H1 (cell line): Measurements from ENCODE around the gene TCF7L1. TPM values are rescaled to one million over a fixed set of nuclear protein-coding genes. Genes with fewer than 3 reads are reported as not detected.
"Not testable (repeated sequence)": the region's sequence is repeated elsewhere in the genome, so short reads cannot be mapped to it uniquely, and the experiment has no call there.

Experiments used
- CTCF ChIA-PET: fragments of 300-600 bp; sonication (Branson Sonifier 250); formaldehyde crosslinking; loops from one replicate; lab custom pipeline; 2021; ENCODE audit not compliant: partially characterized antibody; lab: Charles Lee
- POLR2A ChIA-PET: fragments of 300-600 bp; sonication (Branson Sonifier 250); formaldehyde crosslinking; loops from one replicate; lab custom pipeline; 2021; ENCODE audit warnings: inconsistent platforms; ENCODE audit not compliant: partially characterized antibody; lab: Charles Lee
- DNase-seq, 2 experiments: peaks; one replicate each; pipeline versions ENCODE4 v3.0.0 to v3.0.0-alpha.2; 2010 to 2022; ENCODE audit warnings: low spot score in 2 of 2, low read depth in 1 of 2, mixed read lengths in 1 of 2
- FAIRE-seq: peaks from 2 replicates; lab custom pipeline; 2011; peaks lifted over from hg19 to GRCh38; lab: Jason Lieb, UNC
- H2AFZ ChIP-seq: 2 replicates; pipeline ENCODE4 v1.8.1; 2012; ENCODE audit warnings: low read length, inconsistent platforms
- H2AK5ac ChIP-seq: 2 replicates; pipeline ENCODE4 v1.6.1; 2013; ENCODE audit warnings: low read depth, low read length
- H2BK120ac ChIP-seq: replicated peaks from 2 replicates; pipeline ENCODE3; 2013; ENCODE audit warnings: low read depth, low read length, inconsistent platforms
- H2BK12ac ChIP-seq: 2 replicates; pipeline ENCODE4 v1.6.1; 2013; ENCODE audit warnings: low read depth, low read length
- H2BK15ac ChIP-seq: 2 replicates; pipeline ENCODE4 v1.6.1; 2013; ENCODE audit warnings: low read length
- H2BK20ac ChIP-seq: 2 replicates; pipeline ENCODE4 v1.6.1; 2013; ENCODE audit warnings: low read length
- H2BK5ac ChIP-seq: 2 replicates; pipeline ENCODE4 v1.6.1; 2013; ENCODE audit warnings: low read depth, low read length
- H3K14ac ChIP-seq: 2 replicates; pipeline ENCODE4 v1.6.1; 2013; ENCODE audit warnings: inconsistent platforms; ENCODE audit not compliant: insufficient read length
- H3K18ac ChIP-seq: 2 replicates; pipeline ENCODE4 v1.6.1; 2013; ENCODE audit warnings: low read length; ENCODE audit errors: extremely low read depth
- H3K23ac ChIP-seq: 2 replicates; pipeline ENCODE4 v1.6.1; 2013; ENCODE audit warnings: inconsistent platforms; ENCODE audit not compliant: insufficient read length
- H3K23me2 ChIP-seq: 2 replicates; pipeline ENCODE4 v1.6.1; 2013; ENCODE audit warnings: low read depth, low read length
- H3K27ac ChIP-seq: 2 replicates; pipeline ENCODE4 v1.6.1; 2011; ENCODE audit warnings: low read depth, low read length, inconsistent platforms
- H3K27me3 ChIP-seq, 4 experiments: replicated peaks in 1 of 4; 1 replicate in 1 of 4; 2 replicates in 3 of 4; pipeline versions ENCODE4 v1.6.1 to v1.8.1; 2011 to 2013; ENCODE audit warnings: low read length in 3 of 4, mild to moderate bottlenecking in 3 of 4, inconsistent platforms in 2 of 4, mixed read lengths in 2 of 4, moderate library complexity in 1 of 4; ENCODE audit not compliant: control insufficient read depth in 3 of 4, insufficient read depth in 3 of 4; ENCODE audit errors: extremely low read depth in 1 of 4
- H3K36me3 ChIP-seq, 4 experiments: 2 replicates each; pipeline versions ENCODE4 v1.6.1 to v1.8.1; 2011 to 2013; ENCODE audit warnings: mild to moderate bottlenecking in 4 of 4, low read length in 3 of 4, moderate library complexity in 2 of 4, control low read depth in 1 of 4, inconsistent platforms in 1 of 4; ENCODE audit not compliant: insufficient read depth in 4 of 4, control insufficient read depth in 2 of 4
- H3K4ac ChIP-seq: replicated peaks from 2 replicates; pipeline ENCODE3; 2013; ENCODE audit warnings: low read length, low read depth, mixed read lengths, inconsistent platforms; ENCODE audit not compliant: insufficient read length
- H3K4me1 ChIP-seq, 4 experiments: replicated peaks in 1 of 4; 1 replicate in 1 of 4; 2 replicates in 3 of 4; pipeline versions ENCODE4 v1.6.1 to v1.8.1; 2011 to 2013; ENCODE audit warnings: low read length in 3 of 4, inconsistent platforms in 2 of 4, mixed read lengths in 1 of 4; ENCODE audit not compliant: insufficient read depth in 4 of 4, control insufficient read depth in 3 of 4
- H3K4me2 ChIP-seq, 2 experiments: 2 replicates each; pipeline versions ENCODE4 v1.6.1 to v1.8.1; 2011 to 2013; ENCODE audit warnings: low read depth in 2 of 2, low read length in 2 of 2, control low read depth in 1 of 2, inconsistent platforms in 1 of 2, mild to moderate bottlenecking in 1 of 2; ENCODE audit not compliant: insufficient read depth in 1 of 2
- H3K4me3 ChIP-seq, 4 experiments: fragments of 200-600, 300-600 bp in 1 of 4; sonication (generic), shearing (Covaris generic), sonication (Bioruptor Twin) in 1 of 4; 2 replicates each; pipeline versions ENCODE4 v1.5.1 to v1.8.1; 2011 to 2016; ENCODE audit warnings: low read length in 4 of 4, low read depth in 3 of 4, control low read depth in 2 of 4, inconsistent platforms in 2 of 4, mild to moderate bottlenecking in 2 of 4, mixed read lengths in 1 of 4, moderate library complexity in 1 of 4; ENCODE audit not compliant: insufficient read depth in 2 of 4; ENCODE audit errors: extremely low read depth in 1 of 4
- H3K56ac ChIP-seq: replicated peaks from 2 replicates; pipeline ENCODE3; 2013; ENCODE audit warnings: low read depth, mild to moderate bottlenecking, mixed read lengths, low read length, inconsistent platforms; ENCODE audit not compliant: insufficient read length
- H3K79me1 ChIP-seq: 2 replicates; pipeline ENCODE4 v1.6.1; 2013; ENCODE audit warnings: low read depth, low read length, control low read depth
- H3K79me2 ChIP-seq, 2 experiments: 2 replicates each; pipeline versions ENCODE4 v1.6.1 to v1.8.1; 2012 to 2013; ENCODE audit warnings: low read length in 2 of 2, mild to moderate bottlenecking in 2 of 2, inconsistent platforms in 1 of 2; ENCODE audit not compliant: insufficient read depth in 2 of 2, control insufficient read depth in 1 of 2
- H3K9ac ChIP-seq, 4 experiments: replicated peaks in 1 of 4; 1 replicate in 1 of 4; 2 replicates in 3 of 4; pipeline versions ENCODE4 v1.6.1 to v1.8.1; 2011 to 2013; ENCODE audit warnings: low read depth in 3 of 4, low read length in 3 of 4, control low read depth in 2 of 4, mild to moderate bottlenecking in 2 of 4, moderate library complexity in 2 of 4, inconsistent platforms in 1 of 4; ENCODE audit errors: extremely low read depth in 1 of 4
- H3K9me3 ChIP-seq, 2 experiments: 2 replicates each; pipeline versions ENCODE4 v1.6.1 to v1.8.1; 2012 to 2013; ENCODE audit warnings: mild to moderate bottlenecking in 2 of 2, moderate library complexity in 2 of 2, control low read depth in 1 of 2, inconsistent platforms in 1 of 2, low read depth in 1 of 2, low read length in 1 of 2, mixed read lengths in 1 of 2; ENCODE audit not compliant: insufficient read depth in 2 of 2
- H4K20me1 ChIP-seq, 2 experiments: replicated peaks in 1 of 2; 2 replicates each; pipeline versions ENCODE3 to v1.8.1; 2011 to 2013; ENCODE audit warnings: inconsistent platforms in 2 of 2, low read length in 2 of 2, mild to moderate bottlenecking in 1 of 2; ENCODE audit not compliant: insufficient read depth in 2 of 2, control insufficient read depth in 1 of 2
- H4K5ac ChIP-seq: 2 replicates; pipeline ENCODE4 v1.6.1; 2013; ENCODE audit warnings: low read length, low read depth, mixed read lengths, inconsistent platforms; ENCODE audit not compliant: insufficient read length
- H4K8ac ChIP-seq: 2 replicates; pipeline ENCODE4 v1.8.0; 2013; ENCODE audit warnings: mild to moderate bottlenecking, moderate library complexity, low read length, inconsistent platforms; ENCODE audit not compliant: insufficient read depth; ENCODE audit errors: extremely low read depth
- H4K91ac ChIP-seq: replicated peaks from 2 replicates; pipeline ENCODE3; 2013; ENCODE audit warnings: low read length, mixed read lengths, inconsistent platforms; ENCODE audit not compliant: insufficient read length
- BRCA1 ChIP-seq: IDR thresholded peaks from 2 replicates; pipeline ENCODE4 v1.6.1; 2012; ENCODE audit warnings: low read depth, low read length, improper control_type of control experiment
- JUND ChIP-seq: IDR thresholded peaks from 2 replicates; pipeline ENCODE4 v1.6.1; 2011; ENCODE audit warnings: mild to moderate bottlenecking, improper control_type of control experiment, low read length
- KDM4A ChIP-seq: IDR thresholded peaks from one replicate; pipeline ENCODE4 v1.7.1; 2012; ENCODE audit warnings: low read depth, mild to moderate bottlenecking, moderate library complexity, low read length, inconsistent platforms; ENCODE audit not compliant: severe bottlenecking
- POU5F1 ChIP-seq: IDR thresholded peaks from 2 replicates; pipeline ENCODE4 v1.6.1; 2011; ENCODE audit warnings: low read depth, mild to moderate bottlenecking, low read length, moderate library complexity
- RFX5 ChIP-seq: IDR thresholded peaks from 2 replicates; pipeline ENCODE4 v1.6.1; 2011; ENCODE audit warnings: low read depth, low read length, improper control_type of control experiment, borderline replicate concordance
- TAF1 ChIP-seq: IDR thresholded peaks from 2 replicates; pipeline ENCODE4 v1.6.1; 2011; ENCODE audit warnings: mild to moderate bottlenecking, low read depth, low read length
- WGBS, 2 experiments: shearing (Covaris generic) in 1 of 2; methylation state at CpG; one replicate each; pipeline versions ENCODE4 v1.1.6 to v1.1.7; 2013 to 2015; ENCODE audit warnings: low lambda C conversion rate in 2 of 2, mixed read lengths in 2 of 2, inconsistent platforms in 1 of 2, low coverage in 1 of 2, missing lambda C conversion rate in 1 of 2; ENCODE audit not compliant: insufficient replicate concordance in 2 of 2, insufficient coverage in 1 of 2, insufficient read length in 1 of 2; ENCODE audit errors: extremely low coverage in 1 of 2, missing lambda C conversion rate in 1 of 2; 5-methylcytosine and 5-hydroxymethylcytosine counted together
- polyA plus RNA-seq, 7 experiments: library from polyadenylated mRNA; depleted of rRNA in 3 of 7; stranded (reverse) in 5 of 7; unstranded in 2 of 7; fragments of >200 nt in 5 of 7; fragments of 200-250 nt in 2 of 7; gene quantifications; 1 replicate in 5 of 7; 2 replicates in 1 of 7; 4 replicates in 1 of 7; pipeline versions ENCODE4 v1.2.1 to v1.2.3, GENCODE V29; 2011 to 2013; ENCODE audit warnings: missing spikeins in 2 of 7, mixed read lengths in 2 of 7
- total RNA-seq: library from RNA; stranded (reverse); fragmentation: NEBNext Ultra II Directional; extraction: Animal tissue kit (Norgen Biotek cat#: 25700); gene quantifications from 2 replicates; pipeline ENCODE4 v1.2.1, GENCODE V29; 2021

The TCF7L1 gene
- total and polyA plus RNA-seq, 2 of the 8 experiments (the other 6 are each of a cell fraction or from before 2014, with no cell fraction given), result 27.5 to 108 TPM

DNA sequence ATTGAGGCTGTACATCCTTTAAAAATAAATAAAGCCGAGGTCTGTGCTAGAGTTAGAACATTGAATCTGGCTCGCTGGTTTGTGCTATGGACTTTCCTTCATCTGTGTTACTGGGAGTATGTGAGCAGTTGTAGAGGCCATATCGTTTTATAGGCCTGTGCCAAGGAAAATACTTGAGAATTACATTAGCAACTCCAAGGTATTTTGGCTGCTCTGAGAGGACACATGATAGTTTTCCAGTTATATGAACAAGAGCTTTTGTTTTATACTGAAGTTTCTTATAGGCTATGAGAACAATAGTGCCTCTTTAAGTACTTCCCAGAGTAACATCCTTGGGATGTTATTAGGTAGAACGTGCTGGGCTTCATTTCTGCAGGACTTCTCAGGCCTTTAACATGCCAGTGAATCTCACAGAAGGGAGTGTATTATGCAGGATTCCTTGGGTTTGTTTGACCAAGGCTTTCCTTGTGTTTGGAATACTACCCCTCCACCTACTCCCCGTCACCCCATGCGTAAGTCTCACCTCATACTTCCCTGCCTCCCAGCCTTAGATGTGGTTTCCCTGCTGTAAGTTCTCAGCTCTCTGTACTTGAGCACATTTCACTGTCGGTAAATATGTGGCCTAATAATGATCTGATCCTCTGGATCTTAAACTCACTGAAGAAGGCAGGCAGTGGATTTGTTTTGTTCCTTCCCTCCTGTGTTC, 21.0 kb downstream of the TCF7L1 start (continued):
- TF ChIP-seq JUND (no peak), RFX5 (no peak), KDM4A (no peak), TAF1 (no peak), POU5F1 (no peak), BRCA1 (no peak)
- TF ChIP-seq, all 59 proteins: peak for 0

DNA sequence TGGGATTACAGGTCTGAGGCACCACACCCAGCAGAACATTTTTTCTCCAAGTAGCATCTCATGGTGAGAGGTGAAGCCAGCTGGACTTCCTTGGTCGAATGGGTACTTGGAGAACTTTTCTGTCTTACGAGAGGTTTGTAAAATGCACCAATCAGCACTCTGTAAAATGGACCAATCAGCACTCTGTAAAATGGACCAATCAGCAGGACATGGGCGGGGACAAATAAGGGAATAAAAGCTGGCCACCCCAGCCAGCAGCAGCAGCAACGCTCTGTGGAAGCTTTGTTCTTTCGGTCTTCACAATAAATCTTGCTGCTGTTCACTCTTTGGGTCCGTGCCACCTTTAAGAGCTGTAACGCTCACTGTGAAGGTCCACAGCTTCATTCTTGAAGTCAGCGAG, 21.9 kb downstream of the TCF7L1 start:
- not testable (repeated sequence) for H2AFZ ChIP-seq, DNase-seq, H3K9ac ChIP-seq, H3K4me2 ChIP-seq, H3K27me3 ChIP-seq, H2BK15ac ChIP-seq, FAIRE-seq, H2BK120ac ChIP-seq, H3K36me3 ChIP-seq, H3K23me2 ChIP-seq, H2AK5ac ChIP-seq, H3K14ac ChIP-seq, H4K5ac ChIP-seq, H2BK12ac ChIP-seq, H4K8ac ChIP-seq, H3K4me3 ChIP-seq, H3K27ac ChIP-seq, H4K91ac ChIP-seq, H3K23ac ChIP-seq, H3K4ac ChIP-seq, H2BK20ac ChIP-seq, H3K56ac ChIP-seq, H3K9me3 ChIP-seq, H2BK5ac ChIP-seq
- peak overlapping the region; percentile 21; the same call in 1 of the 2 replicates for H3K18ac ChIP-seq
- peaks cover 22% of the 10 kb centered on the region for H3K79me1 ChIP-seq
- ChIA-PET CTCF (interaction anchor here (0.7 to 3.4 kb wide), 10 partner anchors 14 to 112 kb away, joined by 3 to 18 read pairs (median 5); partner anchors contain the start of gene TCF7L1), POLR2A (interaction anchor here (0.9 to 5.5 kb wide), 5 partner anchors 9 to 30 kb away, joined by 4 to 63 read pairs (median 6); no protein-coding TSS in a partner anchor)
- peaks cover 42 to 98% of the 10 kb centered on the region in 2 experiments for H3K79me2 ChIP-seq
- 96% methylated on average over 8 of the region's 8 CpGs; no CpG with 5 or more reads in 1 of the 2 experiments for WGBS, 2 experiments
- peaks cover 0 to 15% (median 6%) of the 10 kb centered on the region in 4 experiments; a peak in 5 of 7 replicates for H3K4me1 ChIP-seq
- peaks cover 22 to 32% of the 10 kb centered on the region in 2 experiments for H4K20me1 ChIP-seq
